PC-3 (cell line): ENCODE measurements around the gene TMCO6.

Experiments
- CTCF ChIP-seq: fragments of 300-600 bp; sonication (generic); conservative IDR thresholded peaks from 2 replicates; pipeline ENCODE4 v1.5.1; 2017; ENCODE audit warnings: antibody characterized with exemption, low read depth, mild to moderate bottlenecking, low read length
- EZH2 ChIP-seq: fragments of 300-600 bp; sonication (generic); IDR thresholded peaks from one replicate; pipeline ENCODE4 v1.6.1; 2017; ENCODE audit warnings: antibody characterized with exemption, mild to moderate bottlenecking, low read length; ENCODE audit not compliant: unreplicated experiment

GRCh38 chr5:140635291-140636257, 3.7 kb upstream of the TMCO6 start:
- TF ChIP-seq CTCF (no peak), EZH2 (no peak)
